BJ (cell line): ENCODE measurements around the gene MBD5. TPM values are rescaled to one million over a fixed set of nuclear protein-coding genes. Genes with fewer than 3 reads are reported as not detected.

ENCODE experiments used
- CTCF ChIA-PET: fragments of 350-600 bp; formaldehyde crosslinking; extraction: SDS; loops from one replicate; lab custom pipeline; 2021; ENCODE audit warnings: antibody characterized with exemption, inconsistent platforms; lab: Yijun Ruan, JAX
- POLR2A ChIA-PET: fragments of 300-600 bp; sonication (Branson Sonifier 250); formaldehyde crosslinking; extraction: SDS; loops from one replicate; lab custom pipeline; 2021; ENCODE audit warnings: antibody characterized with exemption; lab: Charles Lee
- DNase-seq: peaks from one replicate; pipeline ENCODE4 v3.0.0-alpha.2; 2011; ENCODE audit warnings: low read depth
- H3K27me3 ChIP-seq: 2 replicates; pipeline ENCODE4 v1.6.0; 2011; ENCODE audit warnings: low read length; ENCODE audit not compliant: control insufficient read depth, insufficient read depth
- H3K36me3 ChIP-seq: 2 replicates; pipeline ENCODE4 v1.5.1; 2011; ENCODE audit warnings: low read length; ENCODE audit not compliant: control insufficient read depth, insufficient read depth
- H3K4me3 ChIP-seq: 2 replicates; pipeline ENCODE4 v1.5.1; 2011; ENCODE audit warnings: low read depth, mild to moderate bottlenecking, control low read depth, low read length
- CTCF ChIP-seq: IDR thresholded peaks from 2 replicates; pipeline ENCODE4 v1.5.1; 2011; ENCODE audit warnings: low read depth, mild to moderate bottlenecking, control low read depth, inconsistent platforms, low read length, moderate library complexity; ENCODE audit not compliant: insufficient read depth
- polyA plus RNA-seq: library from polyadenylated mRNA; depleted of rRNA; stranded (reverse); fragments of >200 nt; gene quantifications from 2 replicates; pipeline ENCODE4 v1.2.3, GENCODE V29; 2011

MBD5 gene
- polyA plus RNA-seq, 1 experiment = 20.4 TPM

- Histone ChIP-seq H3K27me3 (no peaks in the 10 kb centered on the region), H3K4me3 (no peak overlapping the region), H3K36me3 (no peaks in the 10 kb centered on the region)
- TF ChIP-seq CTCF = no peak
- no peak for DNase-seq
- CTCF ChIA-PET = no interaction called here
- POLR2A ChIA-PET = interaction anchor here (0.7 kb wide), 1 partner anchor 29 kb away, joined by 3 read pairs; the partner anchor contains the start of genes MBD5 and ORC4
Observed at GRCh38 chr2:148049284-148049683, 28.4 kb downstream of the MBD5 start.

- Histone ChIP-seq H3K27me3 (no peaks in the 10 kb centered on the region), H3K36me3 (no peaks in the 10 kb centered on the region), H3K4me3 (no peak overlapping the region)
- POLR2A ChIA-PET = no interaction called here
- DNase-seq = no peak
- CTCF ChIA-PET = no interaction called here
- TF ChIP-seq CTCF = no peak
Observed at GRCh38 chr2:148052687-148053086, 31.8 kb downstream of the MBD5 start.

- peak; percentile 9 for DNase-seq
- H3K4me3 ChIP-seq = no peak overlapping the region
- no peak for TF ChIP-seq CTCF
- POLR2A ChIA-PET = no interaction called here
- no peaks in the 10 kb centered on the region for H3K27me3 ChIP-seq
- H3K36me3 ChIP-seq = no peaks in the 10 kb centered on the region
- CTCF ChIA-PET = interaction anchor here (0.5 kb wide), 1 partner anchor 89 kb away, joined by 3 read pairs; no protein-coding TSS in a partner anchor
Observed at GRCh38 chr2:148058641-148059040, 37.8 kb downstream of the MBD5 start.

- Histone ChIP-seq H3K36me3 (no peaks in the 10 kb centered on the region), H3K27me3 (no peaks in the 10 kb centered on the region), H3K4me3 (no peak overlapping the region)
- ChIA-PET CTCF (no interaction called here), POLR2A (no interaction called here)
- DNase-seq = no peak
- no peak for TF ChIP-seq CTCF
Observed at GRCh38 chr2:148063633-148064032, 42.7 kb downstream of the MBD5 start.

GRCh38 chr2:148065936-148066335, 45.0 kb downstream of the MBD5 start:
- POLR2A ChIA-PET = no interaction called here
- Histone ChIP-seq H3K27me3 (no peaks in the 10 kb centered on the region), H3K4me3 (no peak overlapping the region), H3K36me3 (no peaks in the 10 kb centered on the region)
- CTCF ChIA-PET = interaction anchor here (1.0 to 1.2 kb wide), 2 partner anchors 12 to 15 kb away, joined by 3 read pairs; no protein-coding TSS in a partner anchor
- TF ChIP-seq CTCF = no peak
- no peak for DNase-seq
